WI38 (cell line): ENCODE measurements around the gene GCK.

Experiments used
- H3K4me3 ChIP-seq: 2 replicates; pipeline ENCODE4 v1.5.1; 2011; ENCODE audit warnings: low read depth, mild to moderate bottlenecking, control low read depth, low read length
- CTCF ChIP-seq: IDR thresholded peaks from 2 replicates; pipeline ENCODE4 v1.5.1; 2012; ENCODE audit warnings: low read depth, mild to moderate bottlenecking, control low read depth, low read length

The GCK gene

GRCh38 chr7:44158096-44158872 is 31.0 kb downstream of the GCK start:
- H3K4me3 ChIP-seq = no peak overlapping the region
- no peak for TF ChIP-seq CTCF

GRCh38 chr7:44157116-44158080 is 31.8 kb downstream of the GCK start:
- TF ChIP-seq CTCF = no peak
- no peak overlapping the region for H3K4me3 ChIP-seq

GRCh38 chr7:44156453-44157010 is 32.7 kb downstream of the GCK start:
- no peak for TF ChIP-seq CTCF
- H3K4me3 ChIP-seq = no peak overlapping the region

GRCh38 chr7:44155191-44156185 is 33.8 kb downstream of the GCK start:
- TF ChIP-seq CTCF = no peak
- no peak overlapping the region for H3K4me3 ChIP-seq

GRCh38 chr7:44154703-44155102 is 34.5 kb downstream of the GCK start:
- no peak overlapping the region for H3K4me3 ChIP-seq
- no peak for TF ChIP-seq CTCF

- TF ChIP-seq CTCF = no peak
- no peak overlapping the region for H3K4me3 ChIP-seq
Observed at GRCh38 chr7:44153948-44154335, 35.3 kb downstream of the GCK start.
